MM.1S (cell line): ENCODE measurements around the gene KIR2DL3.

Experiments
- CTCF ChIP-seq: fragments of 300-600 bp; sonication (generic); IDR thresholded peaks from 2 replicates; pipeline ENCODE4 v1.5.1; 2016; ENCODE audit warnings: antibody characterized with exemption, low read length, mixed read lengths
- EZH2 ChIP-seq: fragments of 300-600 bp; sonication (generic); optimal IDR thresholded peaks from 2 replicates; pipeline ENCODE3; 2017; ENCODE audit warnings: low read depth, mild to moderate bottlenecking, antibody characterized with exemption, low read length, mixed read lengths
- EZH2phosphoT487 ChIP-seq: fragments of 300-600 bp; sonication (generic); IDR thresholded peaks from 2 replicates; pipeline ENCODE4 v1.6.1; 2018; ENCODE audit warnings: antibody characterized with exemption, low read length

DNA sequence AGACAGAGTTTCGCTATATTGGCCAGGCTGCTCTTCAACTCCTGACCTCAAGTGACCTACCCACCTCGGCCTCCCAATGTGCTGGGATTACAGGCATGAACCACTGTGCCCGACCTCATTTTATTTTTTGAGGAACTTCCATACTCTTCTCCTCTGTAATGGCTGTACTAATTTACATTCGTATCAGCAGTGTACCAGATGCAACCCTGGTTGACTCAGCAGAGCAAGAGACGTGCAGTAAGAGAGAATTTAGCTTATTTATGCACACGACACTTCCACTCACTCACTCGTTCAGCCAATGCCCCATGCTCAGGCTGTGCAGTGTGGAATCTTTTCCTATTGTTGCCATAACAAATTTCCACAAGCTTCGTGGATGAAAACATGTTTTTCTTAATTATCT, 7.1 kb upstream of the KIR2DL3 start:
- no peak for TF ChIP-seq CTCF
- no peak for TF ChIP-seq EZH2phosphoT487
- no peak for TF ChIP-seq EZH2
